Measurements from ENCODE around the gene COL9A2.

GRCh38 chr1:40300249-40300567, 16.9 kb downstream of the COL9A2 start:
- TF ChIP-seq, protein P1, sequence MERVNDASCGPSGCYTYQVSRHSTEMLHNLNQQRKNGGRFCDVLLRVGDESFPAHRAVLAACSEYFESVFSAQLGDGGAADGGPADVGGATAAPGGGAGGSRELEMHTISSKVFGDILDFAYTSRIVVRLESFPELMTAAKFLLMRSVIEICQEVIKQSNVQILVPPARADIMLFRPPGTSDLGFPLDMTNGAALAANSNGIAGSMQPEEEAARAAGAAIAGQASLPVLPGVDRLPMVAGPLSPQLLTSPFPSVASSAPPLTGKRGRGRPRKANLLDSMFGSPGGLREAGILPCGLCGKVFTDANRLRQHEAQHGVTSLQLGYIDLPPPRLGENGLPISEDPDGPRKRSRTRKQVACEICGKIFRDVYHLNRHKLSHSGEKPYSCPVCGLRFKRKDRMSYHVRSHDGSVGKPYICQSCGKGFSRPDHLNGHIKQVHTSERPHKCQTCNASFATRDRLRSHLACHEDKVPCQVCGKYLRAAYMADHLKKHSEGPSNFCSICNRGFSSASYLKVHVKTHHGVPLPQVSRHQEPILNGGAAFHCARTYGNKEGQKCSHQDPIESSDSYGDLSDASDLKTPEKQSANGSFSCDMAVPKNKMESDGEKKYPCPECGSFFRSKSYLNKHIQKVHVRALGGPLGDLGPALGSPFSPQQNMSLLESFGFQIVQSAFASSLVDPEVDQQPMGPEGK (CRISPR knock-in tag; IDR thresholded peaks at IDR 0.05; ENCODE audit: borderline replicate concordance) = no peak
- no peak for TF ChIP-seq TOX (CRISPR knock-in tag; IDR thresholded peaks at IDR 0.05; ENCODE audit: borderline replicate concordance)
- no peak for TF ChIP-seq ARNTL (CRISPR knock-in tag; IDR thresholded peaks at IDR 0.05; ENCODE audit: borderline replicate concordance, low read depth)

Measured in SK-N-SH treated with all-trans-retinoic acid at 6 μM for 48 hours (cell line).